Skeletal muscle satellite cell (primary cell): Measurements from ENCODE around the gene ZNF816.
"Not testable (repeated sequence)": the region's sequence is repeated elsewhere in the genome, so short reads cannot be mapped to it uniquely, and the experiment has no call there.

Experiments used
- H3K27me3 ChIP-seq: 2 replicates; pipeline ENCODE4 v1.7.0; 2013; ENCODE audit warnings: low read length; ENCODE audit not compliant: control insufficient read depth, insufficient read depth
- H3K36me3 ChIP-seq: 2 replicates; pipeline ENCODE4 v1.7.0; 2013; ENCODE audit warnings: mild to moderate bottlenecking, control low read depth, low read length; ENCODE audit not compliant: insufficient read depth
- H3K4me1 ChIP-seq: 2 replicates; pipeline ENCODE4 v1.7.0; 2013; ENCODE audit warnings: low read length; ENCODE audit not compliant: control insufficient read depth, insufficient read depth
- H3K4me2 ChIP-seq: 2 replicates; pipeline ENCODE4 v1.7.0; 2013; ENCODE audit warnings: mild to moderate bottlenecking, low read length
- H3K4me3 ChIP-seq: 2 replicates; pipeline ENCODE4 v1.7.0; 2013; ENCODE audit warnings: low read length
- H3K9ac ChIP-seq: 2 replicates; pipeline ENCODE4 v1.7.0; 2013; ENCODE audit warnings: mild to moderate bottlenecking, low read depth, low read length, moderate library complexity
- H3K9me3 ChIP-seq: replicated peaks from 2 replicates; pipeline ENCODE4 v1.7.0; 2013; ENCODE audit warnings: mild to moderate bottlenecking, control low read depth, low read length

ZNF816 gene

DNA sequence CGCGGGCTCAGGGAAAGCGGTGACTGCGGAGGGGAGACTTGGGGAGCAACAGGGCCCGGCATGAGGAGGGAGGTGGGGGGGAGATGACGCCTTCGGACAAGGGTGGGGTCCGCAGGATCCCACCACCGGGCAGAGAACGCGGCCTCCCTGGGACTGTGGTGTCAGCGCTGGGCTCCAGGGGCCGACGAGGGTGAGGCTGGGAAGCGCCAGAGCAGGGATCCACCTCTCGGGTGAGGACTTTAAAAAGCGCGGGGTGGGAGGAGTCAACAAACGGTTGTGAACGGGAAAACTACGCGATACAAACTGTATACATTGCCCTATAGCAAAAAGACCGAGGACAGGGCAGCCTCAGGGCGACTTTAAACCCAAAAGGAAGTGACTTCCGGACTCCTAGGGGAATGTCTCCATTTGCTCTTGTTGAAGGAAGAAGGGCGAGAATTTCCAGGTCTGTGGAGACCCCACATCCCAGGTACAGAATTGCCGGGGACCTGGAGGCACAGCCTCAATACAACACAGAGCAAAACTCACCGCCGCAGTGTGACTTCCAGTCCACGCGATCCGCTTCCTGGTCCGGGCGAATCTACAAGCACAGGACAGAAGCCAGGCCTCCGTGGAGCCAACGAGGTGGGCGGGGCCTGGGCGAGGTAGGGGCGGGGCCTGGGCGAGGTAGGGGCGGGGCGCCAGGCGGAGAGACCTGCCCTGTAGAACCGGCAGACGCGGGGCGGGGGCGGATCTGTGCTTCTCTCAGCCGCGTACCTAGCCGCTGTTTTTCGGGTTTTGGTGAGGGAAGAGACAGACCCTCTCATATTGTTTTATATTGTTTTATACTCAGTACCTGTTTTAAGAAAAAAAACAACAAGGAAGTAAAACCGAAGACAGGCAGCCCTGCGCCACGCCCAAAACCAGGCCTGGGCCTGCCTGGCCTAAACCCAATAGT is 39.6 kb downstream of the ZNF816 start, which contains the start of gene ZNF888:
Gene ZNF888, minus strand, starts transcription at position 588 of the 937 bp plus-strand sequence. CDS start 5,555 bp downstream, outside the sequence.
- peaks cover 3% of the 10 kb centered on the region for H3K36me3 ChIP-seq

DNA sequence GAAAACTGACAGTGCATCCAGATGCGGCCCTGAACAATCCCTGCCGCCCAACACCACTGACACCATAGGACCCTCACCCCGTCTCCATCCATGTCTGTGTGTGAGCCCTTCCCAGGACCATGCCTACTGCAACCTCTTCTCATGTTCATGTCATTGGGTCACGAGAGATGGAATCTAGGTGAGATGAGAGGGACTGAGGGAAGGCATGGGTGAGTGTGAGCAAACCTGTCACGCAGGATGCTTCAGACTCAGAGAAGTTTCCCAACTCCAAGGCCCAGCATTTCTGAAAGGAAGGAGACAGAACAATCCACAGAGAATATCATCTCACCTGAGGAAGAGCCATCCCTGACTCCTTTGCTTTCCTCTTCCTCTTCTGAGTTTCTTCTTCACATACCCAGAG is 45.1 kb downstream of the ZNF816 start:
- no peak overlapping the region for H3K4me2 ChIP-seq
- H3K9me3 ChIP-seq = no peaks in the 10 kb centered on the region
- no peak overlapping the region for H3K9ac ChIP-seq
- H3K4me3 ChIP-seq = no peak overlapping the region
- H3K27me3 ChIP-seq = no peaks in the 10 kb centered on the region
- peaks cover 13% of the 10 kb centered on the region for H3K36me3 ChIP-seq
- H3K4me1 ChIP-seq = no peaks in the 10 kb centered on the region

More for the DNA sequence above, 39.6 kb downstream of the ZNF816 start, which contains the start of gene ZNF888:
- Histone ChIP-seq H3K9ac (peak within 1 kb of the TSS; percentile 94), H3K4me3 (peak within 1 kb of the TSS; percentile 96), H3K4me2 (peak within 1 kb of the TSS; percentile 97), H3K4me1 (peaks cover 9% of the 10 kb centered on the region), H3K9me3 (no peaks in the 10 kb centered on the region), H3K27me3 (no peaks in the 10 kb centered on the region)

DNA sequence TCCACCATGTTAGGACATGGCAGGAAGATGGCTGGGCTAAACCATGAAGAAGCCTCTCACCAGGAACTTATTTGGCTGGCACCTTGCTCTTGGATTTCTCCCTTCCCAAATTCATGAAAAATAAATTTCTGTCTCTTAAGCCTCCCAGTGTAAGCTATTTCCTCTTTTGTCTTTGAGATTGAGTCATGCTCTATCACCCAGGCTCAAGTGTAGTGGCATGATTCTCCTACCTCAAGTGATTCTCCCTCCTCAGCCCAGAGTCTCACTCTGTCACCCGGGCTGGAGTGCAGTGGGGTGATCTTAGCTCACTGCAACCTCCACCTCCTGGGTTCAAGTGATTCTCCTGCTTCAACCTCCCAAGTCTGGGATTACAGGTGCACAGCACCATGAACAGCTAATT is 52.0 kb downstream of the ZNF816 start:
- Histone ChIP-seq H3K4me2 (no peak overlapping the region), H3K9ac (no peak overlapping the region), H3K9me3 (peaks cover 7% of the 10 kb centered on the region), H3K36me3 (peaks cover 16% of the 10 kb centered on the region), H3K27me3 (no peaks in the 10 kb centered on the region), H3K4me1 (no peaks in the 10 kb centered on the region), H3K4me3 (no peak overlapping the region)

DNA sequence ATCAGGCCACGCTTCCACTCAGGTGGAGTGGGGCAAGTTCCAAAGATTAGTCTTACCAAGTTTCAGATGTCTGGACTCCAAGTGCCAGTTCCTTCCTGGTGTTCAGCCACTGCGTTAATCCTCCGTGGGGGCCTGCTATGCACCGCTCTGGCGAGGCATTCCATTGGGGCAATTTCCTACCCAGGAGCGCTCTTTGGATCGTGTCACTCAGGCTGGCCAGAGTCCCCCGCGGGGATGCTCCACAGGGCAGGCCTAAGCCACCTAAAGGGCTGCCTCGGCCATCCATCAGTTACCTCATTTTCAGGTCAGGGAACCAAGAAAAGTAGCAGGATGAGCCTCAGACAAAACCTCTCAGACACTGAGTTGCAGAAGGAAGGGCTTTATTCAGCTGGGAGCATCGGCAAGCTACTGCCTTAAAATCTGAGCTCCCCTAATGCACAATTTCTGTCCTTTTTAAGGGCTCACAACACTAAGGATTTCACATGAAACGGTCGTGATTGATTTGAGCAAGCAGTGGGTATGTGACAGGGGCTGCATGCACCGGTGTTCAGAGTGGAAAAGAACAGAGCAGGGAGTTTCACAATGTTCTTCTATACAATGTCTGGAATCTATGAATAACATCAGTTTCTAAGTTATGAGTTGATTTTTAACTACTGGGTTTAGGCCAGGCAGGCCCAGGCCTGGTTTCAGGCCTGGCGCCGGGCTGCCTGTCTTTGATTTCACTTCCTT is 58.5 kb downstream of the ZNF816 start:
- H3K36me3 ChIP-seq = peaks cover 12% of the 10 kb centered on the region
- H3K4me3 ChIP-seq, H3K27me3 ChIP-seq, H3K4me1 ChIP-seq, H3K9ac ChIP-seq, H3K4me2 ChIP-seq, H3K9me3 ChIP-seq: not testable (repeated sequence)

DNA sequence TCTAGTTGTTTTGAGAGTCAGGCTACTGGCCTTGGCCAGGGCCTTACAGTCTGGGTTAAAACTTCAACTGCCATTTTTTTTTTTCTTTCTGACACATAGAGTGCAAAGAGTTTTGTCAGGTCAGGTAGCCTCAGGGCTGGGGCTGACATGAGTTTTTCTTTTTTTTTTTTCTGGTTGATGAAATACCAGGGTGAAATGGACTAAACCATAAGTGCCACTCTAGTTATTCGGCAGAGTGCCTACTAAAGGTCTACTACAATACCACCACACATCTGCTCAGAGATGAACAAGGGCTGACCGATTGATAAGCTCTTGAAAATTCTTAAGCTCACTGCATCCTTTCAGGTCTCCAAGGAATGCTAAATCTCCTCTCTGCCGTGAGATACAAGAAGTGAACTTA is 60.8 kb downstream of the ZNF816 start:
- no peak overlapping the region for H3K4me3 ChIP-seq
- no peaks in the 10 kb centered on the region for H3K27me3 ChIP-seq
- peaks cover 5% of the 10 kb centered on the region for H3K4me1 ChIP-seq
- H3K36me3 ChIP-seq = peaks cover 2% of the 10 kb centered on the region
- no peak overlapping the region for H3K4me2 ChIP-seq
- H3K9ac ChIP-seq = no peak overlapping the region
- peaks cover 4% of the 10 kb centered on the region for H3K9me3 ChIP-seq
